CD4-positive, alpha-beta T cell treated with Interleukin-12 subunit alpha and Interleukin-12 subunit beta, for 1 hour (primary cell): ENCODE data around the gene CD74.
A peak's percentile ranks its signal among the peaks of the same experiment; 100 is the strongest.

ENCODE experiments used
- DNase-seq: peaks from one replicate; pipeline ENCODE4 v3.0.0-alpha.2; 2020

Gene CD74

DNA sequence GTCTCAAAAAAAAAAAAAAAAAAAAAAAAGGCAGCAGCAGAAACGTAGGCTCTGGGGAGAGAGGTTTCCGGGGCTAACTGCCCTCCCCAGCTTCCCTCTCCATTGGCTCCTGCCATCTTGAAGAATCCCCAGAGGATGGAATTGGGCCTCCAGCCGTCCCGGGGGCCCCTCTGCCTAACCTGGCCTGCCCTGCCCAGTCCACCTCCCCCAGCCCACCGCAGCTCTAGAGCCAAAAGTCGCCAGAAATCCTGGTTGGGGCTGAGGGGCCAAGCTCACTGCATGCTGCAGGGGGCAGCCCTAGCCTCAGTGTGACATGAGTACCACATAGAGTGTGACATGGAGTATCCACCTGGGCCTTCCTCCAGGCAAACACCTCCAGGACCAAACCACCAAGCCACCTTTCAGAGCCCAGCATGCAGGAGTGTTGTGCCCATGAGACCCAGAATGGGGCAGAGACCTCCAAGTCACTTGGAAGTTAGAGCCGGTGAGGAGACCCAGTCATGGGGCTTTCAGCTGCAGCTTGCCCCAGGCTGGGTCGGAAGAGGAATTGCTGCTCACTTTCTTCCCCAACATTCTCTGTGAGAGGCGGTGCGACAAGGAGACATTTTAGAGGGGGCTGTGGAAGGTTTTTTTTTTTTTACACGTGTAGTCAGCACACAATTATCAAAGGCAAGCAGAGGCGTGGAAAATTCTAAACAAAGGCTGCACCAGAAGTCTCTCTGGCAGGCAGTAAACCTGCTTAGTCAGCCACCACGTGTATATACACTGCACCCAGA, 17.6 kb downstream of the CD74 start:
- no peak for DNase-seq

DNA sequence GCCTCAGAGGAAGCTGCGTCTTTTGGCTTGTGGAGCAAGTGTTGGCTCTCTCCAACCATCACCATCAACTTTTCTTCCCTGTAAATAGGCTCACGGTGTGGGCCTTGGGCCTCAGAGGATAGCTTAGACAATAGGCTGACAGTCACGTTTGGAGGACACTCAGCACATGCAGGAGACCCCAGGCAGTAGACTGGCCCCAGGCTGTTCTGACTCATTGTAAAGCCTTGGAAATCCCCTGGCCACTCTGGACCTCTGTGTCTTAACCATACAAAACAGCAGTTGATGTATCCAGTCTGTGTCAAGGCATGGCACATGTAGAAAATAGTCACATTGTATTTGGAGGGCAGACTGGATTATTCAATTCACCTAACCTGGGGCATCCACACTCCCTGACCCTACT, 18.6 kb downstream of the CD74 start:
- no peak for DNase-seq

DNA sequence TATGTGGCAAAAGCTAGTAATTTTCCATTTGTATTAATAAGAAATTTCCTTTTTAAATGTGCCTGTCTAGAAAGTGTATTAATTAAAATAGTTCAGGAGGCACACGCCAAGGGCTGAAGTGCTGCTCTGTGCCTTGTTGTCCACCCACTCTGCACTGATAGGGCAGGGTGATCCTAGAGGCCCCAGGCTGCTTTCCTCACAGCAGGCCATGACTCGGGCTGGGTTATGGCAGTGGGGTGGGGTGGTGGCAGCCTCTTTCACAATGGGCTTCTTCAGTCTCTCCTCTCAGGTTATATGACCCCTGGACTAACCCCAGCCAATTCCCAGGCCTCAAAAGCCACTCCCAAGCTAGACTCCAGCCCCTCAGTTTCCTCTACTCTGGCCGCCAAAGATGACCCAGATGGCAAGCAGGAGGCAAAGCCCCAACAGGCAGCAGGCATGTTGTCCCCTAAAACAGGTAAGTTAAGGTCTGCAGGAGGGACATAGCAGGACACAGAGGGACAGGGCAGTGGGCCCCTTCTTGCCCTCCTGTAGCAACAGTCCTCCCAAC, 19.5 kb downstream of the CD74 start:
- DNase-seq: no peak

DNA sequence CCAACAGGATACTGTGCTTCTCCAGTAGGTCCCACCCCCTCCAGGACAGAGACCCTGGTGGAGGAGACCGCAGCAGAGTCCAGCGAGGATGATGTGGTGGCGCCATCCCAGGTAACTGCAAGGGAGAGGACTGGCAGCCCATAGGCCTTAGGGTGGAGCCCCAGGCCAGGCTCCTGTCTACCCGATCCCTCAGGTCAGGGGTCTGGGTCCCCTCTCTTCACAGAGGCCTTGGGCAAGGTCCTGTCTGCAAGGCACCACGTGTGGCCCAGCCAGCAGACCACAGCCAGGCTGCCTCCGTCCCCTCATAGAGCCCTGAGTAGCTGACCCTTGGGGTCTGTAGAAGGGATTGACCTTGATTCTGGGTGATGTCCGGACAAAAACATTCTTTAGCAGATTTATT, 20.0 kb downstream of the CD74 start:
- no peak for DNase-seq

DNA sequence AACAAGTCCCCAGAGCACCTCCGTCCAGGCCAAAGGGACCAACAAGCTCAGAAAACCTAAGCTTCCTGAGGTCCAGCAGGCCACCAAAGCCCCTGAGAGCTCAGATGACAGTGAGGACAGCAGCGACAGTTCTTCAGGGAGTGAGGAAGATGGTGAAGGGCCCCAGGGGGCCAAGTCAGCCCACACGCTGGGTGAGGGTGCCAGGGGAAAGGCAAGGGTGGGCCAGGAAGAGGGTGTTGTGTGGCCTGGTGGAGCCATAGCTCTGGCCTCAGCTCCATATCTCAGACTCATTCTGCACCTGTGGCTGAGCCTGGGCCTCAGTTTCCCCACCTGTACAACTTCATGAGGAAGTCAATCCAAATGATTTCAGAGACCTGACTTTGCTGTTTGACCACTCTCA, 20.7 kb downstream of the CD74 start:
- no peak for DNase-seq

DNA sequence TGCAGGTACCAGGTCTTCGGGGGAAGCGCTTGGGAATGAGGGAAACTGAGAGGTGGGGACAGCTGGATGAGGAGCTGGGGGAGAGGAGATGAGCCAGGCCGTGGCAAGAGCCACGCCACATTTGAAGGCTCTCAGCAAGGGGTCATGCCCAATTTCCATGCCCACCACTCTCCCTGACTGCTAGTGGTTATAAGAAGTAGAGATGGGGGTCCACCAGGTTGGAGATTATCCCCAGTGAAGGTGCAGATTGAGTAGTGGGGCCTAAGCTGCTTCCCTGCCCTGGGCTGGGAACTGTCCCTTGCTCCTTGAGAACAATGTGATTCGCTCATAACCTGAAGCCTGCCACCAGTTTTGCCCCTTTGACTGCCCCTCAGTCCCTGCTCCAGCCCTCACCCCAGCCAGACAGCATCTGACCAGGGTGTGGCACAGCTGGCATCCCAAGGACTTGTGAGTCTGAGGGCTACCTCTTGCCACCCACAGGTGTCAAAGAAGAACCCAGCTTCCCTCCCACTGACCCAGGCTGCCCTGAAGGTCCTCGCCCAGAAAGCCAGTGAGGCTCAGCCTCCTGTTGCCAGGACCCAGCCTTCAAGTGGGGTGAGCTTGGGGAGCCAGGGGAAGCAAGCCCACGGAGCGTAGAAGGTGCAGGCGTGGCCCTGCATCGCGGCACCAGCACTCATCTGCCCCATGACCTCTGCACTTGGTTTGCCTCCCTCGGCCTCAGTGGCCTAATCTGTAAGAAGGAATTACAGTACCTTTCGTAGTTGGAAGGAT, 21.5 kb downstream of the CD74 start:
- no peak for DNase-seq

DNA sequence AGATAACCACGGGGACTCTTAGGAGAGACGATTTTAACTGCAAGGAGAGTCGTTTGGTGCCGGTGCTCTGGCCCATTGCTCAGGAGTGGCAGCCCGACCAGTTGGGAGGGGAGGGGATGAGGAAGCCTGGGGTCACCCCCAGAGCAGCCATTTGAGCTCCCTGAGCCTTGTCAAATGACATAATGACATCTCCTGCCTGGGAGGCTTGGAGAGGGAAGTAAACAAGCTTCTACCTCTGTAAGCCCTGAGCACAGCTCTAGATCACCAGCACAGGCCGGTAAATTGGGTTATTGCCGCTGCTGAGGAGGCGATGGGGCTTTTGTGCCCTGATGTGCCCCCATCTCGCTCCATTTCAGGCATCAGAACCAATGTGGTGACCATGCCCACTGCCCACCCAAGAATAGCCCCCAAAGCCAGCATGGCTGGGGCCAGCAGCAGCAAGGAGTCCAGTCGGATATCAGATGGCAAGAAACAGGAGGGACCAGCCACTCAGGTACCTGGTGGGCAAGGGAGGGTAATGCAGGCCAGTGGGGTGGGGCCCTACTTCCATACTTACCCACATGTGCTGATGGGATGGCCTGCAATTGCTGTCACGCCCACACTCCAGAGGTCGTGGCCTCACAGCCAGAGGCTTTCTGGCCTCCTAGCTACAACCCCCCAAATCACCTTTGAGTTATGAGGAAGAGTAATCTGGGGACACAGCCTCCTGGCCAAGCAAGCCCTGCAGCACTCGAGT, 23.0 kb downstream of the CD74 start:
- no peak for DNase-seq

DNA sequence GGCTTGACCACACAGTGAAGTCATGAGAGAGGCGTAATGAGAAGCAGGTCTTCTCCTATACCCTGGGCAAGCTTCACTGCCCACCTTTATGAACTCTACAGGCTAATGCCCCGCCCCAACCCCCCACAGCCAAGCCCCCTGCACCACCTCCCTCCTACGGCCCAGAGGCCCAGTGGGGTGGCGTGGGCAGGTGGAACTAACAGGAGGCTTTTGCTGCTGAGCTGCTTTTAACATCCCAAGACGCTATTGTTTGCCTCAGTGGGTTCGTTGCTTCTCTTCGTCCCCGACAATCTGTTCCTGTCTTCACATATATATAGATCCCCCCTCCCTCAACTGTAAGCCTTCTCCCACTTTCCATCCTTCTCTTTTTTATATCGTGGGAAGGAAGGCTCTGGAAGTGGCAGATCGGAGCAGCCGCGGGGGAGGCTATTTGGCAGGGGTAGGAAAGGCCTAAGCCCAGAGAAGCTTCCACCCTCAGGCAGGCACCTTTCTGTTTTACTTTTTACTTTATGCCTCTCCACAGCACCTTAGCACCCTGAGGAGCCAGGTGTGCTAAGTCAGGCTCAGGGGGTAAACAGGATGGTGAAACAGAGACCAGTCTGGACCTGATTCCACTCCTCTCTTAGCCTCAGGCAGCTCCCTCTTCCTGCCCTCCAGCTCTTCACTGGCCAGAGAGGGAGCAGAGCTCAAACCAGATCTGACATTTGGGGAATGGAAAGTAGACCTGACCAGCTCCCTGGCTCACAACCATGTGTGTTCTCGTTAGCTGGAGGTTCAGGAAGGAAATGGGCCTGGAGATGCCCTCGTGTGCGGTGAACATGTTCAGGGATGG, 26.5 kb downstream of the CD74 start:
- no peak for DNase-seq

DNA sequence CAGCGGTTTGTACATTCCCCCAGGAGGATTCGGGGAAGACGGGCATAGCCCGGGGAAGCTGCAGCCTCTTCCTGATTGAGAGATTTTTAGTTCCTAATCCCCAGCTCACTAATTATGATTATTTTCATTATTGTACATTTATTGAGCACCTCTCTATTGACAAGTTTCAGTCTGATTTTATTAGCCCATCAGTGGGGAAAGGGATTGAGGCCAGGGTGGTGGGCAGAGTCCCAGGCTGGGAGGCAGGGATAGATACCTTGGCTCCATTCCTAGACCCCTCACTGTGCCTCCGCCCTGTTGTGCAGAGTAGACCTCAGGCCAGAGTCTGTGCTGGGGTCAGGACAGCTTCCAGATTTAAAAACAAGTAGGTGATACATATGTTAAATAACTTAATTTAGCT, 28.0 kb downstream of the CD74 start:
- no peak for DNase-seq

DNA sequence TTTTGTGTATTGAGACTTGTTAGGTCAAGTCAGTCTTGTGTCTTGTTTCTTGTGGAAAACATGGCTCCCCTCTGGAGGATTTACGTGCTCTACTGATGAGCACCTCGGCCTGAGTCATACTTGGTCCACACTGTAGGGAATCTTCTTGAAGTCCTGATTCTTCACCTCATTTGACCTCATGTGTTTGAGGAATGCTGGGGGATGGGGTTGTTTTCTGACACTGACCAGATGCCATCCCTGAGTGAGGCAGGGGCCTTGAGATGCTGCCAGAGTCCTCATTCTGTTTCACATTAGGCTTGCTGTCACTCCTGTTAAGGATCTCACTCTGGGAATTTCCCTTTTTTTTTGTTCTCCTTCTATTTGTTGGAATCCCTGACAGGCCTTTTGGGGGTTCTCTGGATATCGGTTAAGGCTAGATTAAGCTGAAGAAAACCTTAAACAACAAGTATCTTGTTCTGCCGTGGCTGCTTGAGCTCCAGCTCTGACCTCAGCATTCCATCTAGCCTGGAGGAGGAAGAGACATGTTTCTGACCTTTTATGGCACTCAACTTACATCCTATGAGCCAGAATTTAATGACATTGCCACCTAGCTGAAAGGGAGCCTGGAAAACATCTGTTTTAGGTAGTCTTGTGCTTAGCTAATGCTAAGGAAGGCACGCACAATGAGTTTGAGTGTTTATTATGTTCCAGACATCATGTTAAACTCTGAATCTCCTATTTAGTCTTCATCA, 34.6 kb downstream of the CD74 start:
- no peak for DNase-seq

DNA sequence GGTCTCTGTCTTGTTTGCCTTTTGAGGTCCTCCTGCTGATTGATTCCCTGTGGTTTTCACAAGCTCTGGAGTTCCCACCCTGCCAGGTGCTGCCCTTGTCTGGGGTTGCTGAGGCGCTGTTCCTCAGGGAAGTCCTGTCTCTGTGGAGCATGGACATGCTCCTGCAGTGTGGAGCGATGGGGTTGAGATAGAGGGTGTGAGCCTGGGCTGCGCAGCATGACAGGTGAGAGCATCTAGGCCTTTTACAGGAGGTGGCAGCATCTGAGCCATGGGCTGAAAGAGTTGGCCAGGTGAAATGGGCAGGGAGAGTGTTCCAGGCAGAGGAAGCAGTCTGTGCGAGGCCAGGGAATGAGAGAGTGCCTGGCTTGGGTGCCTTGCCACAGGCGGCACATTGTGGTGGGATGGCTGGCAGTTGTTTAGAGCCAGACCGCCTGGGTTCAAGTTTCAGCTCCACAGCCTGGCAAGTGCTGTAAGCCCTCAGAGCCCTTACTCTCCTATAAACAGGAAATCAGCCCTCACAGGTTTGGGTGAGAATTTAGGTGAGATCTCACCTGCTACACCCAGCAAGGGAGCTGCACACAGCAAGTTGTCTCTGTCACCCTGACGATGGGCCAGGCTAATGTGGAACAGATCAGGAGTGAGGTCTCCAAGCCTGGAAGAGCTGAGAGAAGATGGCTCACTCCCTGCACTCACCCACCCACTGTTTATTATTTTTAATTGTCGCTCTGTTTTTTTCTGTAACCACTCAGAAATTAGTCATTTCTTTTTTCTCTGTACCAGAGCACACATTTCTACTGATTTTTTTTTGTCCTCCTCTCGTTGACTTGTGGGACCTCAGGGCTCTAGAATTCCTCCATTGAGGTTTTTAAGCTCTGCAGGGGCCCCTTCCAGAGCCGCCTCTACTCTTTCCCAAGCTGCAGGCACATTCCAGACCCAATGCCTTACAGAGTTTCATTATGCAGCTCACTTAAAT, 35.6 kb downstream of the CD74 start:
- no peak for DNase-seq

DNA sequence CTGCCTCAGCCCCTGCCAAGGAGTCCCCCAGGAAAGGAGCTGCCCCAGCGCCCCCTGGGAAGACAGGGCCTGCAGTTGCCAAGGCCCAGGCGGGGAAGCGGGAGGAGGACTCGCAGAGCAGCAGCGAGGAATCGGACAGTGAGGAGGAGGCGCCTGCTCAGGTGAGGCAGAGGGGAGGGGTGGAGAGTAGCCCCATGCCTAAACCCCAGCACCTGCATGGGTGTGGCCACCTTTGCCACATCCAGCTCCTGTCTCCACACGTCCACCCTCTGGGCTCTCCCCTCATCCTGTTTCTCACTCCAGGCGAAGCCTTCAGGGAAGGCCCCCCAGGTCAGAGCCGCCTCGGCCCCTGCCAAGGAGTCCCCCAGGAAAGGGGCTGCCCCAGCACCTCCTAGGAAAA, 38.1 kb downstream of the CD74 start:
- DNase-seq: no peak

DNA sequence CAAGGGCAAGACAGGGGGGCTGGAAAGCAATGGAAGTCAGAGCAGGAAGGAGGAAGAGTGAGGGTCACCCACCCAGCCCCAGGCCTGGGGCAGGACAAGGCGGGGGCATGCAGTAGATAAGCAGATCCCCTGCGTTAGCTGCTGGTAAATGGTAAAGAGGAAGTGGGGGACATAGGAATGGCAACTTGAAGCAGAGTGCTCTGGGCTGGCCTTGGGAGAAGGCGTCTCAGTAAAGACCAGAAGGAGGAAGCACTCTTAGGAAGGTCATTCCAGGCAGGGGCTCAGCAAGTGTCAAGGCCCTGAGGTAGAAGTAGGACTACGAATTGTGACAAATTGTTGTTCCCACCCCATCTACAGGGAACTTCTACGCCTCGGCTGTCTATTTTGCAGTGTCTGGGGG, 40.1 kb downstream of the CD74 start:
- no peak for DNase-seq

DNA sequence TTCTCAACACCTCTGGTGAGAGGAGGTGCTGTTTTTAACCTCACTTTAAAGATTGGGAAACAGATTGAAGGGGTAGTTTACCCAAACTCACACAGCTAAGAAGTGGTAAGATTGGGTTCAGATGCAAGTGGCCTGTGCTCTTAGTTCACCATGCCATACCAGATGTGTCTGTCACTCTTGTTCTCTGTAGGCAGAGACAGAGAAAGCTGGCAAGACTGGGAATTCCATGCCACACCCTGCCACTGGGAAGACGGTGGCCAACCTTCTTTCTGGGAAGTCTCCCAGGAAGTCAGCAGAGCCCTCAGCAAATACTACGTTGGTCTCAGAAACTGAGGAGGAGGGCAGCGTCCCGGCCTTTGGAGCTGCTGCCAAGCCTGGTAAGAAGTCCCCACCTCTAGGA, 44.2 kb downstream of the CD74 start:
- no peak for DNase-seq

DNA sequence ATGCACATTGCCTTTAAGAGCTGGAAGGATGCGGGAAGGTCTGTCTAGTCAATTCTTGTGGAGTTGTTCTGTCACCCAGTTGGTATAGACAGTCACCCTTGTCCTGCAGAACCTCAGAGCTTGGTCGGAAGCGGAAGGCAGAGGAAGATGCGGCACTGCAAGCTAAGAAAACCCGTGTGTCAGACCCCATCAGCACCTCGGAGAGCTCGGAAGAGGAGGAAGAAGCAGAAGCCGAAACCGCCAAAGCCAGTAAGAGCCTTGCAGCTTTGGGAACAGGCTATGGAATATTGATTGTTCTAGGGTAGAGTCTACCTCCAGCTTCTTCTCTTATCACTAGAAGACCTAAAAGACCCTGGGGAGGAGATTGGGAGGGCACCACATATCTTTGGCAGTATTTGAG, 48.7 kb downstream of the CD74 start:
- no peak for DNase-seq

DNA sequence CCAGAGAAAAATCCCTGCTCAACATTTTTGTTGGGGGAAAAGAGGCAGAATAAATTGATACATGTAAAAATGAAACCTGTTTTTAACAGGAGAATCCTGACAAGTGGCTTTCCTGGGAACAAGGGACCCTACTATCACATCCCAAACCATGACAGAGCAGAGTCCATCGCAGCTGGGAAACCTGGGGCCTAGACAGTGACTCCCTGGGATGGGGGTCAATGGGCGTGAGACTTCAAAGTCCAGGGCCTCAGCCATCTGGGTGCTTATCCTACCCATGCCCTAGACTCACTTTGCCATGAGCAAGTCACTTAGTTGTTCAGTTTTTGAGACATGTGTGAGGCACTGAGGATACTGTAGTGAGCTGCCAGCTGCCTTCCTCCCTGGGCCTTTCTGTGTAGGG, 49.5 kb downstream of the CD74 start:
- no peak for DNase-seq

DNA sequence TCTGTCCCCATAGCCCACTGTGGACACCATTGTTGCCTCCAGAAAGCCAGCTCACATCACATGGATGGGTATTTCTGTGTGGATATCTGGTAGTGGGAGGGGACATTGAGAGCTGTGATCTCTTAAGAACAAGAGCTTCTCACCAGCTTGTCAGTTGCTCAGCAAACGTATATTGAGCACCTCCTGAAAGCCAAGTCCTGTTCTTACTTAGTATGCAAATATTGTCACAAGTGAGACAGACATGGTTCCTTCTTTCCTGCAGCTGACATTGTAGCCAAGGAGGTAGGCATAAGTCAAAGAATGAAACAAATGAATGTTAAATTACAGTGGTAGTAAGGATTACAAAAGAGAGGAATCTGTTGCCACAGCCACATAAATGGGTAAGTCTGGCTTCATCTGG, 51.4 kb downstream of the CD74 start:
- DNase-seq: no peak

DNA sequence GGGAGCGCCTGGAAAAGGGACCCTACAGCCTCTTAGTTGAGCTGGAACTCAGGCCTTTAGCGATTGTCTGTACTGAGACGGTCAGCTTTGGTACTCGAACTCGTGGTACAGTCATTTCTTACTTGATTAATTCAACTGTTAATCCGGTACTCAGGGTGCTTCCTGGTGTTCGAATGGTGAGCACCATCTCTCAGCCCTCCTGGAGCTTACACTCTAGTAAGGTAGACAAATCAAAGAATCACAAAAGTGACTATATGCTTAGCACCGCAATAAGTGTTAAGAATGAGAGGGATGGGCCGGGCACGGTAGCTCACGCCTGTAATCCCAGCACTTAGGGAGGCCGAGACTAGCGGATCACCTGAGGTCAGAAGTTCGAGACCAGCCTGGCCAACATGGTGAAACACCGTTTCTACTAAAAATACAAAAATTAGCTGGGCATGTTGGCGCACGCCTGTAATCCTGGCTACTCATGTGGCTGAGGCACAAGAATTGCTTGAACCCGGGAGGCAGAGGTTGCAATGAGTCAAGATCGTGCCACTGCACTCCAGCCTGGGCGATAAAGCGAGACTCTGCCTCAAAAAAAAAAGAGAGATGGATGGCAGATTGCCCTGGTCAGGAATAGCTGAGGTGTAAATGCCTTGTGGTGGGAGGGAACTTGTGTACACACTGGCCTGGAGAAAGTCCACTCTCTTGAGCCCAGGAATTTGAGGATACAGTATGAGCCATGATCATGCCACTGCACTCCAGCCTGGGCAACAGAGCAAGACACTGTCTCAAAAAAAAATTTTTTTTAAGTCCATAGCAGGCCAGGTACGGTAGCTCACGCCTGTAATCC, 54.2 kb downstream of the CD74 start:
- DNase-seq: no peak

DNA sequence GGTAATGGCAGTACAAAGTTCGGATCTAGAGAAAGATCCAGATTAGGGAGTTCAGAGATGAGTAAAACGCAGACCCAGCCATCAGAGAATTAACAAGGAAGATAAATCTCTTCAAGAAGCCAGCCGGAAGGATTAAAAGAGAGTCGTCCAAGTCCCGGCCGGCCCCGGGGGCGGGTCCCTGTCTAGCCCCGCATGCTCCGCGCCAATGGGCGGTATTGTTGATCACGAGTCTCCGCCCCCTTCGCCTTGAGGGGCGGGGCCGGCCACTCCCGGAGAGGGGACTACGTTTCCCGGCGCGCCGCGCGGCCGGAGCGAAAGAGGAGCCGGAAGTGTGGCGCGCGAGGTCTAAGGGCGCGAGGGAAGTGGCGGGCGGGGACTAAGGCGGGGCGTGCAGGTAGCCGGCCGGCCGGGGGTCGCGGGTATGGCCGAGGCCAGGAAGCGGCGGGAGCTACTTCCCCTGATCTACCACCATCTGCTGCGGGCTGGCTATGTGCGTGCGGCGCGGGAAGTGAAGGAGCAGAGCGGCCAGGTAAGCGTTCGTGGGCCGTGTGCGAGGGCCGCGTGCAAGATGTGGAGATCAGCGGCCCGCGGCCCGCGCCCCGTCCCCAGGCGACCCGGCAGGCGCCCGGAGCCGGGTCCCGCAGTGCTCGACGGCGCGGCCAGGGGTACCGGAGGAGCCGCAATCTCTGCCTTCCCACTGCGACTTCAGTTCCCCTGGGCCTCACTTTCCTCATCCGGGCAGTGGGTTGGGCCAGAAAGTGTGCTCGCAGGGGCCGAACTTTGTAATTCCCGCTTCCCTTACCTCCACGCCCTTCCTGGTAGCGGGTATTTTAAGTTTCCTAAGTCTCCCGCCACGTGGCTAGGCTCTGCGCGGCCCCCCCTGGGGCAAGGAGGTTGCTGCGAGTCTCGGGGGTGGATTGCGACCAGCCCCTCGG, 55.1 kb downstream of the CD74 start, which contains the start of gene TCOF1:
Gene TCOF1 (plus strand): TSS at position 372 of the 935 bp plus-strand sequence. CDS start 50 bp downstream, at position 422.
- DNase-seq: peak; percentile 97
